ENCODE results near the gene GAS2L3.
"Not testable (repeated sequence)": the region's sequence is repeated elsewhere in the genome, so short reads cannot be mapped to it uniquely, and the experiment has no call there.

GAS2L3 gene

DNA sequence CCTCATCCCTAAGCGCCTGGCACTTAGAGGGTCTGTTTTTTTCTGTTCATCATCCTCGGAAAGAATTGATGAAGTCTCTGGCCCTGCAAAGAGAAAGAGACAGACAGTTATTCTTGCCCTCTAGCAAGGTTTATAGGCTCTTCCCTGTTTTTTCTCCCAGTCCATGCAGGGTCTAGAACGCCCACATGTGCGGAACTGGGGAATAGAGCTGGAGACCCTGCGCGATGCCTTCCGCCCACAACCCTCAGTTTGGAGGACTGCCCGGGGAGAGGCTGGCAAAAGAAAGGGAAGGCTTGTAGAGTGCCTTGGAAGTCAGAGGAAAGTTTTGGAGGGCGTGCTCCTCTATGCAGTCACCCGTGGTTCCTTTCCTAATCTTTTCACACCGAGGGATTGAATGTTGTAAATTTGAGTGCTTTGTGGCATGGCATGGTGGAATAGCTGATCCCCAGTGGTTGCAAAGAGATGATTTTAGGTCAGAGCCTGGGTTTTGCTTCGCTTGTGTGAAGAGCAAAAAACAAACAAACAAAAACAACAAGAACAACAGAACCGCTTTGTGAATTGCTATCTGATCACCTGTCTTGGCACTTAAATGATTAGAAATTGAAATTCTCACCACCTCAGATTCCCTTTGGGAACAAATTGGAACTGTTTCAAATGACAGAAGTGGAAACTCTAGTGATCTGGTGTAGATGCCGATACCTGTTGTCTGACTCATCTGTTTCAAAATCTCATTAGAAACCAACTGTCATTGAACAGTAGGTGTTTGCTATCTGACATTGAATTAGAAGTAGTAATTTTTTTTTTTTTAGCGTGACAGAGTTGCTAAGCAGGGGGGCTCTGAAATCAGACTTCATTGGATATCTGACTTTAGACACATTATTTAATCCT is 947 bp downstream of the GAS2L3 start:
- in situ Hi-C loops (cut with HindIII; ENCODE audit: low sequenced_read_pairs) = no loop called here

DNA sequence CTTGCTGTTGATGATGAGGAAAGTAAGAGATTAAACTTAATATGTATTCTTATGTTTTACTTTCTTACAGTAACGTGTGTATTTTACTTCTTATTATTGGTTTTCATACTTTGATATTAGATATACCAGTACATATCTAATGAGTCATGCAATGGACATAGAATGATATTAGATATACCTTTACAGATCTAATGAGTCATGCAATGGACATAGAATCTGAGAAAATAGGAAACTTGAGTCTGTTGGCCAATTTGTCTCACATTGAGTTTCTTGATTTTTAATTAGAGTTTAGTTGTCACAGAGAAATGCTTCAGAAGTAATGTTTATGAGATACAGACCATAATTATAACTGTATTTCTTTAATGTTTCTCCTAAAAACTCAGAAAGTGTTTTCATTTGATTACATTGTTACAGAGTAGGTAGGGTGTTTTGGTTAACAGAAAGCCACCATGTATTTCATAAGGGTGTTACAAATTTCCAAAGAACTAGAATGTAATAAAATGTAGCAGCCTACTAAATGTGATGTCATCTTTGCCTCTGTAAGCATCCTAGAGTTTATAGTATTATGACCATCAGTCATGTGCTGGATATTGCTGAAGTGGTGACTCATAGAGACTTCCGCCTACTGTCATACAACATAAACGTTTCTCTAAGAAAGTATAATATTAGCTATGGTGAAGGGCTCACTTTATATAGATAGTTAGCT is 3.0 kb downstream of the GAS2L3 start:
- in situ Hi-C loops (cut with HindIII; ENCODE audit: low sequenced_read_pairs) = no loop called here

DNA sequence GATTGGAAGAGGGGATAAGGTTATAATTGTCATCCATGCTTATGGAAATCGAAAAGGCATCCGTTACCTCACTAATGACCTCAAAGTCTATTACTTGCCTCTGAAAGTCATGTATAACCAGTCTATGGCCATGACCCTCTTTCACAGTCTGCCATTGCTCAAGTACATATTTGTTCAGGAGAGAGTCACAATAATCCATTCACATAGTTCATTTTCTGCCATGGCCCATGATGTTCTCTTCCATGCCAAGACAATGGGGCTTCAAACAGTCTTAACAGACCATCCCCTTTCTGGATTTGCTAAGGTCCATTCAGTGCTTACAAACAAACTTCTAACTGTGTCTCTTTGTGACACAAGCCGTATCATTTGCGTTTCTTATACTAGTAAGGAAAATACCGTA is 5.4 kb downstream of the GAS2L3 start:
- in situ Hi-C loops (cut with HindIII; ENCODE audit: low sequenced_read_pairs) = no loop called here

DNA sequence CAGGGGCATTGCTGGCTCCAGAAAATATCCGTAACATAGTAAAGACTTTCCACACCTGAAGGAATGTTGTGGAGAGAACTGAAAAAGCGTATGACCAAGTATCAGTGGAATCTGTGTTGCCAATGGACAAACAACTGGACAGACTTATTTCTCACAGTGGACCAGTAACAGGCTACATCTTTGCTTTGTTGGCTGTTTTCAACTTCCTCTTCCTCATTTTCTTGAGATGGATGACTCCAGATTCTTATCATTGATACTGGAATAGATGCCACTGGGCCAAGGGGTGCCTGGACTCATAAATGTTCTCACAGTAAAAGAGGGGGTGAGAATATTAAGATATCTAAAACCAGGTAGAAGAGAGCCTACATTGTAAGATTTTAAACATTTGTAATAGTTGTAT is 6.4 kb downstream of the GAS2L3 start:
- in situ Hi-C loops (cut with HindIII; ENCODE audit: low sequenced_read_pairs) = no loop called here

DNA sequence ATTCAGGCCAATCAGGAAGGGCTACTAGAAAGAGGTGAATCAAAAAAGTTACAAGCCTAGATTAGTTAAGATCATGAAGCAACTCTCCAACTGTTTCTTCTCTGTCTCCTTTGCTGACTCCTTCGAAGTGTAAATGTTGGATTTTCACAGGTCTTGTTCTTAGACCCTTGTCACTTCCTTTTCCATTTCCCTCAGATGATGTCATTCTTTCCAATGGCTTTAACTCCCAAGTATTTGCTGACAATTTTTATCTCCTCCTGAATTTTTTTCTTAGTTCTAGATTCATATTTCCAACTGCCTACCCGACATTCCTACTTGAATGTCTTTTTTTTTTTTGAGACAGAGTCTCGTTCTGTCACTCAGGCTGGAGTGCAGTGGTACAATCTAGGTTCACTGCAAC is 10.8 kb downstream of the GAS2L3 start:
- in situ Hi-C loops (cut with HindIII; ENCODE audit: low sequenced_read_pairs) = no loop called here

DNA sequence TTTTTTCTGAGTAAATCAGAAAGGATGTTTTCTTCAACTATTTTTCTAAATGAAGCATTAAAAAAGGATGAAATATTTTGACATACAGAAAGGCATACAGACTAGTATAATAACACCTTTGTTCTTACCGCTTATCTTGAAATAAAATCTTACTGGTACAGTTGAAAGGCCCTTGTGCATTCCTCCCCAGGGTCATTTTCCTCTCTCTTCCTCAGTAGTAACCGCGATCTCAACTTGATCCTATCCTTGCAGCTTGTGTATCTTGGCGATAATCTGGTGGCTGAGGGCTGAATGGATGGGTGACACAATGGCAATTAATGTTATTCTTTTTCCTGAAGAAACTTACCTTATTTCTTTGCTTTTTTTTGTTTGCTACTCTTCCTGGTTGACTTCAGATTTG is 18.5 kb downstream of the GAS2L3 start:
- in situ Hi-C loops (cut with HindIII; ENCODE audit: low sequenced_read_pairs) = no loop called here

DNA sequence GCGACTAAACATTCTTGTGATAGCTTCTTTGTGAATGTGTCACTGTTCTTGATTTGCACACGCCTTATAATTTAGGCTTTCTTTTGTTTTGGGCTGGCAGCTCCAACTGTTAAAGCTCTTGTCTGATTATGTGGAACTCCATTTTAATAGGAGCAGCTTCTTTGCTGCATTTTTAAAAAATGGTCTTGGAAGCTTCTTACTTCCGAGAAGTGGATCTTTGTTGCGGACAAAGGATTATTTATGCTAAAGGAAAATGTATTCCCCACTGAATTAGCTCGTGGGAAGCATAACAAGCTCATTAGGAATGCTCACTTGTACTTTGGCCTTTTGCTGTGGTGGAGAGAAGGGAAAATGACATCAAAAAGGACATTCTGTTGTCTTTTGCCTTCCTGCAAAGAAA is 20.0 kb downstream of the GAS2L3 start:
- in situ Hi-C loops (cut with HindIII; ENCODE audit: low sequenced_read_pairs) = no loop called here

DNA sequence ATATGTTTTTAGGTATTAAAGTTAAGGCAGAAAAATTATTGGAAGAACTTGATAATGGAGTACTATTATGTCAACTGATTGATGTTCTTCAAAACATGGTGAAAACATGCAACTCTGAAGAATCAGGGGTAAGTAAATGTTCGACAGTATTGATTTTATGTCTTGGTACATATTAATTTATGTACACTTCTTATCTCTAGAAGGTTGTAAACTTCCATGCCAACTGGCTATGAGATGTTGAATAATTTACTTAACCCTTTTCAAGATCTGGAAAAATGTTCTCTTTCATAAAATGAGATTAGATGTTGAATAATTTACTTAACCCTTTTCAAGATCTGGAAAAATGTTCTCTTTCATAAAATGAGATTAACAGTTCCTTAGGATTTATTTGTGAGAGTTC is 28.1 kb downstream of the GAS2L3 start:
- in situ Hi-C loops (cut with HindIII; ENCODE audit: low sequenced_read_pairs) = no loop called here

DNA sequence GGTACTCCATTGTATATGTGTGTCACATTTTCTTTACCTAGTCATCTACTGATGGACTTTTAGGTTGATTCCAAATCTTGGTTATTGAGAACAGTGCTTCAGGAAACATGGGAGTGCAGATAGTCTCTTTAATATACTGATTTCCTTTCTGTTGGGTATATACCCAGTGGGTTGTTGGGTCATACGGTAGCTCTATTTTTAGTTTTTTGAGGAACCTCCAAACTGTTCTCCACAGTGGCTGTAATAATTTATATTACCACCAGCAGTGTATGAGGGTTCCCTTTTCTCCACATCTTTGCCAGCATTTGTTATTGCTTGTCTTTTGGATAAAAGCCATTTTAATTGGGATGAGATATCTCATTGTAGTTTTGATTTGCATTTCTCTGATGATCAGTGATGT is 29.5 kb downstream of the GAS2L3 start:
- in situ Hi-C loops (cut with HindIII; ENCODE audit: low sequenced_read_pairs) = not testable (repeated sequence)

DNA sequence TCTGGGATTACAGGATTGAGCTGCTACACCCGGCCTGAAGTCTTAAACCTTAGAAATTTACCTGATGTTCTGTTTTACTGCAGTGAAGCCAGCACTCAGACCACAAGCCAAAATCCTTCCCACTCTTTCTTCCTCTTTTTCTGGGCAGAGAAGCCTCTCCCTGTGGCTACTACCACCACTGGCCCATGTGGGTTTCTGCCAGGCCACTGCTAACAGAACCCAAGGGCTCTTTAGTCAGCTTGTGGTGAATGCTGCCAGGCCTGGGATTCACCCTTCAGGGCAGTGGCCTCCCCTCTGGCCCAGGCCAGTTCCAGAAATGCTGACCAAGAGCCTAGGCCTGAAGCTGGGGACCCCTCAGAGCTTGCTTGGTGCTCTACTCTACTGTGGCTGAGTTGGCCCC is 35.3 kb downstream of the GAS2L3 start:
- in situ Hi-C loops (cut with HindIII; ENCODE audit: low sequenced_read_pairs) = no loop called here

DNA sequence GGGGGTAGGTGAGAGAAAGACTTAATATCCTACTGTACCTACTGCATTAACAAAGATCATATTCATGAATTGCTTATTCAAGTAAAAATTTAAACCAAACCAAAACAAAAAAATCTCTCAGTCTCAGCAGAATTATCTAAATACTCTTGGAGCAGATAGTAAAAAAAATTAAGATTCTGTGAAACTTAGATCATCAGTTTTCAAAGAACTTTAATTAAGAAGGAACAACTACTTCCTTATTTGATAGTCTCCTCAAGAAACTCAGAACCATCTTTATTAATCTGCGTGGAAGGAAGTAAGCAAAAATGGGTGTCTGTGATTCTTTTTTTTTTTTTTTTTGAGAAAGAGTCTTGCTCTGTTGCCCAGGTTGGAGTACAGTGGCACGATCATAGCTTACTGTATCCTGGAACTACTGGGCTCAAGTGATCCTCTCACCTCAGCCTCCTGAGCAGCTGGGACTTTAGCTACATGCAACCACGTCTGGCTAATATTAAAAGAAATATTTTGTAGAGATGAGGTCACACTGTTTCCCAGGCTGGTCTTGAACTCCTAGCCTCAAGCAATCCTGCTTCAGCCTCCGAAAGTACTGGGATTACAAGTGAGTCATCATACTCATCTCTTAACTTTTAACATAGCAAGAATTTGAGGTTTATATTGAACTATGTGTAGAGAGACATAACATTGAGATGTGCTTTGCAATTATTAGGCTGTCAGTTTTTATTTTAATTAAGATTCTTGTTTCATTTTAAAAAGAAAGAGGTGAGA is 37.4 kb downstream of the GAS2L3 start:
- in situ Hi-C loops (cut with HindIII; ENCODE audit: low sequenced_read_pairs) = no loop called here

DNA sequence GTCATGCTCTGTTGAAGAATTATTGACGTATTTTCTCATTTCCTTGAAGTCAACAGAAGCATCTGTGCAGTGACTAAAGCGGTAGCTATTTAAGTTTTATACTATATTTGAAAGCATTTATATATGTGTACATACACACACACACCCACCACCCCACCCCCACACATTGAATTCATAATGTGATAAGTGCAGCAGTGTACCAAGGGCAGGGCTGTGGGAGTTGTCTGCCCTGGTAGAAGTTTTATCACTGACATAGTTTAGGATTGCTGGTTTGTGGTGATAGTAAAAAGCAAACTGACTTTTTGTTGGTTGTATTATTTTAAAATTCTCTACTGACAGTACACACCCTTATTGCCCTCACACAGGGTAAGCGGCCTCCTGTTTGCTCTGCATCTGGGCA is 39.1 kb downstream of the GAS2L3 start:
- in situ Hi-C loops (cut with HindIII; ENCODE audit: low sequenced_read_pairs) = no loop called here

DNA sequence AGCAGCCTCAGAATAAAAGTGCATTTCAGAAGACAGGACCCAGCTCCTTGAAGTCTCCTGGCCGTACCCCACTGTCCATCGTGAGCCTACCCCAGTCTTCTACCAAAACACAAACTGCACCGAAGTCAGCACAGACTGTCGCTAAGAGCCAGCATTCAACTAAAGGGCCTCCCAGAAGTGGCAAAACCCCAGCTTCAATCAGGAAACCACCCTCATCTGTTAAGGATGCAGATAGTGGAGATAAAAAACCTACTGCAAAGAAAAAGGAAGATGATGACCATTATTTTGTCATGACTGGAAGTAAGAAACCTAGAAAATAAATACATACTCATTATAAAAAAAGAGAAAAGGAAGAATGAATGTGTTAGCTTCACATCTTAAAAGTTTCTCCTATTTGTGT is 51.1 kb downstream of the GAS2L3 start:
- in situ Hi-C loops (cut with HindIII; ENCODE audit: low sequenced_read_pairs) = no loop called here

DNA sequence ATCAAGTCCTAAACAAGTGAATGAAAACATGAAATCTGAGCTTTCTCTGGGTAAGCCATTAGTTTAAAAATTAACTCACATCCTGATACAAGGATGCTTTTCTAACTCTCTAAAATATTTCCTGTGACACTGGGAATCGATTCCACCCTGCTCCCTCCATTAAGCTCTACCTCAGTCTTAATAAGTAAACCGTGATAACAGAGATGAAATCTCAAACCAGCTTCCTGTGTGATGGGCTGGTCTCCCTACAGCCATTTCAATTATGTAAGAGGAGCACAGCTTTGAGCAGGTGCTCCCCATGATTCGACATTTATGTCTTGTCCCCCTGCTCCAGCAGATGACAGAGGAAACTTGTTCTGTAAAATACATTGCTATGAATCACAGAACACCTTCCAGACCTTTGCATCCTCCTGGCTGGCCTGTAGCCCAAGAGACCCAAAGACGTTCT is 59.0 kb downstream of the GAS2L3 start:
- in situ Hi-C loops (cut with HindIII; ENCODE audit: low sequenced_read_pairs) = no loop called here

DNA sequence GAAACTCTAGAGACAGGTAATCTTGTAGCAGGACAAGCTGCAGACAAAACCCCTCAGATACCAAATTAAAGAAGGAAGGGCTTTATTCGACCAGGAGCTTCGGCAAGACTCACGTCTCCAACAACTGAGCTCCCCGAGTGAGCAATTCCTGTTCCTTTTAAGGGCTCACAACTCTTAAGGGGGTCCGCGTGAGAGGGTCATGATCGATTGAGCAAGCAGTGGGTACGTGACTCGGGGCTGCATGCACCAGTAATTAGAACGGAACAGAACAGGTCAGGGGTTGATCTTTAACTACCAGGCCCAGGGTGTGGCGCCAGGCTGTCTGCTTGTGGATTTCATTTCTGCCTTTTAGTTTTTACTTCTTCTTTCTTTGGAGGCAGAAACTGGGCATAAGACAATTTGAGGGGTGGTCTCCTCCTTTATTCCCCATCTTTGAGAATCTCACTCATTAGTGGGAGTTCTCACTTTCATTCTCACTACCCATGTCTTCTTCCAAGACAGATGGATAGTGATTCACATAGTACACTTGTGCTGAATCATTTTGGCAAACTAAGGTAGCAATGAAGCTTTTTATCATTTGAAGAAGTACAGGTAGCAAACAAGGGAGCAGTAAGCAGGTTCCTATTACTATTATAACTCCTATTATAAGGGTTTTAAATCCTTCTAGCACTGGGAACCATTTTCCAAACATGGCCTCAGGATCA is 59.8 kb downstream of the GAS2L3 start:
- in situ Hi-C loops (cut with HindIII; ENCODE audit: low sequenced_read_pairs) = not testable (repeated sequence)

DNA sequence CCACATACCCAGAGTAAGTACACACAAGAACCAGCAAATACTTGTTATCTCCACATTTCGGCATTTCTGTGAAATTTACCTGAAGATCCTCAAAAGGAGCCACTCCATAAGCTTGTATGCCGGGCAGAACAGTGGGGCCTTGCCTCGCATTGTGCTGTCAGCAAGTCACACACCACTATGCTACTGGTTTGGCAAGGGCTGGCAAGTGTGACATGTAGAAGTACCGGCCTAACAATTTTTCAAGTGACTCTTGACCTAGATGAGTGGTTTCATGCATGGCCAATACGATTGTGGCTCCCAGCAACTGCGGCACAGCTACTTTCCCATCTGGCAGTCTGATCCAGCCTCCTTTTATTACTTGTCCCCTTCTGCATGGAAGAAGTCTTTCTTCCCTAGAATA is 69.8 kb downstream of the GAS2L3 start:
- in situ Hi-C loops (cut with HindIII; ENCODE audit: low sequenced_read_pairs) = no loop called here

DNA sequence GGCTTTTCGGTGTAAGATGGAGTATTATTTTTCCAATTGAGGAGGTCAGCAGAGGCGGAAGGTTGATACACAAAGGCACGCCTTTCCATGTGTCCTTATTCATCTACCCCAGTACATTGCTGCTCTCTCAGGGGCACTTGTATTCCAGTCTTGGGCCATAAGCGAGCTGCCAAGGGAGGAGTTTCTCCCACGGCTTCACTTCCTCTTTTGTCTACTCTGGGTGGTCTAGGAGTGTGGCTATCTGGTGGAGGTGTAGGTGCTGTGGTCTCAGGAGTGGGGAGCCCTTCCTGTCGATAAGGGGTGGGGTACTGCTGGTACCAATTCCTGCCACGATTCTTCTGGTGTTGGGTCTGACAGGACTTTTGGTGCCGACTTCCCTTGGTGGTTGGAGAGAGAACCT is 73.4 kb downstream of the GAS2L3 start:
- in situ Hi-C loops (cut with HindIII; ENCODE audit: low sequenced_read_pairs) = no loop called here

DNA sequence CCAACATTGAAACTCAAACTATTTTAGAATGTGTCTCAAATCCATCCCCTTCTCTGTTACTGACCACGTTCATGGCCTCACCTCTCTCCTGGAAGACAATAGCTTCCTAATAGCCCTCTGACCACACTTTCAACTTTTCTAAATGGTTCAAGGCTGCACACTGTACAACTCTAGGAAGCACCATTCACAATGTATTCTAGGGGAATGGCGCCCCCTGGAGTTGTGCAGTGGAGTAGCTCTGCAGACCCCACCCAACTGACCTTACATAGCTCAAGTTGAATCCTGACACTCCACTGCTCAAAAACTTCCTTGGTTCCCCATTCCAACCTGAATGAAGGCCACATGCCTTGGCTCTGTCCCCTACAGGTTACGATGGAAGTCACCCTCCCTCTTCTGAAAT is 77.6 kb downstream of the GAS2L3 start:
- in situ Hi-C loops (cut with HindIII; ENCODE audit: low sequenced_read_pairs) = no loop called here

DNA sequence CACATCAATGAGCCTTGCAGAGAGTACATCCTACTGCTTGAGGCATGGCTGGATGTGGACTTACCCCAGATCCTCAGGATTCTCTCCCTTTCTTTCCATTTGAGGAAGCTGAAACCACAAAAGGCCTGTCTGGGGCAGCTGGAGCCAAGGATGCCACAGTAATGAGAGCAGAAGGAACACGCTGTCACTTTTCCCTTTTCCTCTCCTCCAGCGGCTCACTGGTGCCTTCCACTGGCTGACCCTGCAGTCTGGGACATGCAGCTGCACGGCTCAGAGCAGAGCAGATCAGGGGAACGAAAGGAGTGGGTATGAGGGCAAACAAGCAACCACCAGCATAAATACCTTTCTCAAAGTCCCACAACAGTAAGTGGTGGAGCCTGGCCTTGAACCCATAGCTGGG is 78.2 kb downstream of the GAS2L3 start:
- in situ Hi-C loops (cut with HindIII; ENCODE audit: low sequenced_read_pairs) = no loop called here

DNA sequence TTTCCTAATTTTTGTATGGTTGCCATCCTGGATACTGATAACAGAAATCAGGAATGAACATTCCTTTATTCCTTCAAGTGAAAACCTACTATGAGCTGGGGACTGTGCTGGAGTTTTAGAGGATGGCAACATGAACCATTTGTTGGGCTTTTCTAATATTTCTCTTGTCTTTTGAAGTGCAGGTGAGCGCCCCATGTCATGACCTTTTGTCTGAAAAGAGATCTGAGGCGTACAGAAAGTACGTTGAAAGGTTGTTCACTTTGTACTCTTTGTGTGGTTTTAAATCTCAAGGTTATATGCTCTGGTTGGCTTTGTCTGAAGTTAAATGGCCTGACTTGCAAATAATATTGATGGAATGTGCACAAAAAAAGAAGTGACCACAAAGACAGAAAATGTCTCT is 79.0 kb downstream of the GAS2L3 start:
- in situ Hi-C loops (cut with HindIII; ENCODE audit: low sequenced_read_pairs) = no loop called here

DNA sequence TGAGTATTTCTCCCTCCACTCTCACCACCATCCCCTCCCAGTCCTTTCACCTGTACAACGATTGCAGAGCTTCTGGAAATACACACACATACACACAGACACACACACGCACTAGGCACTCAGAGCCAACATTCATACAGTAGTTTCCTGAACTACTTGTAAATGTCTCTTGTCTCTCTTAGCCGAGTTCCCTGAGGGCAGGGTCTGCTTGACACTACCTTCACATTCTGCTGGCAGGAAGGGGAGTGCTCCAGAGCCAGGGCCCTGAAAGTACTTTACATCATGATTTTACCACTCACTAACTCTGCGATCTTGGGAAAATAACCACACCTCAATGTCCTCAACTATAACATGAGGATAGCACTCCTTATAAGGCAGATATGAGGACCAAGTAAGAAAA is 82.7 kb downstream of the GAS2L3 start:
- in situ Hi-C loops (cut with HindIII; ENCODE audit: low sequenced_read_pairs) = no loop called here

Data from endothelial cell of hepatic sinusoid (primary cell).